Mesendoderm (in vitro differentiated cells): ENCODE data around the gene PIWIL4.

Experiments
- DNase-seq: peaks from one replicate; pipeline ENCODE4 v3.0.0; 2013
- H2AK5ac ChIP-seq: 2 replicates; pipeline ENCODE4 v1.6.1; 2013; ENCODE audit warnings: low read length, inconsistent platforms
- H2BK120ac ChIP-seq: 2 replicates; pipeline ENCODE4 v1.6.1; 2013; ENCODE audit warnings: low read depth, mild to moderate bottlenecking, low read length, moderate library complexity, mixed read lengths
- H2BK15ac ChIP-seq: replicated peaks from 2 replicates; pipeline ENCODE4 v1.6.1; 2013; ENCODE audit warnings: low read depth, mild to moderate bottlenecking, moderate library complexity
- H2BK5ac ChIP-seq: 2 replicates; pipeline ENCODE4 v1.6.1; 2013; ENCODE audit warnings: low read length, inconsistent platforms
- H3K18ac ChIP-seq: 2 replicates; pipeline ENCODE4 v1.6.1; 2013; ENCODE audit warnings: mild to moderate bottlenecking, low read length, mixed read lengths
- H3K23ac ChIP-seq: one replicate; pipeline ENCODE4 v1.6.1; 2013; ENCODE audit warnings: low read length
- H3K27ac ChIP-seq: 2 replicates; pipeline ENCODE4 v1.5.1; 2013; ENCODE audit warnings: low read depth, mild to moderate bottlenecking, inconsistent platforms, low read length, moderate library complexity
- H3K27me3 ChIP-seq: 2 replicates; pipeline ENCODE4 v1.6.1; 2013; ENCODE audit warnings: low read length, control low read depth, mild to moderate bottlenecking, inconsistent platforms; ENCODE audit not compliant: insufficient read depth, poor library complexity
- H3K36me3 ChIP-seq: 2 replicates; pipeline ENCODE4 v1.6.1; 2013; ENCODE audit warnings: low read length, inconsistent platforms; ENCODE audit not compliant: control insufficient read depth, insufficient read depth
- H3K4ac ChIP-seq: one replicate; pipeline ENCODE4 v1.6.1; 2013; ENCODE audit warnings: low read depth, mild to moderate bottlenecking, low read length, moderate library complexity
- H3K4me1 ChIP-seq: 2 replicates; pipeline ENCODE4 v1.6.1; 2013; ENCODE audit warnings: low read depth, low read length, inconsistent platforms; ENCODE audit not compliant: control insufficient read depth
- H3K4me2 ChIP-seq: 2 replicates; pipeline ENCODE4 v1.6.1; 2013; ENCODE audit warnings: low read length
- H3K4me3 ChIP-seq: 2 replicates; pipeline ENCODE4 v1.5.1; 2013; ENCODE audit warnings: mild to moderate bottlenecking, low read length
- H3K56ac ChIP-seq: one replicate; pipeline ENCODE4 v1.6.1; 2013; ENCODE audit warnings: low read length
- H3K79me1 ChIP-seq: 2 replicates; pipeline ENCODE4 v1.6.1; 2013; ENCODE audit warnings: low read length, inconsistent platforms
- H3K79me2 ChIP-seq: 2 replicates; pipeline ENCODE4 v1.6.1; 2013; ENCODE audit warnings: mild to moderate bottlenecking, low read length; ENCODE audit not compliant: control insufficient read depth, insufficient read depth
- H3K9ac ChIP-seq: 2 replicates; pipeline ENCODE4 v1.6.1; 2013; ENCODE audit warnings: low read length, inconsistent platforms
- H4K5ac ChIP-seq: one replicate; pipeline ENCODE4 v1.6.1; 2013; ENCODE audit warnings: low read length
- H4K8ac ChIP-seq: one replicate; pipeline ENCODE4 v1.6.1; 2013; ENCODE audit warnings: low read depth, mild to moderate bottlenecking, control low read depth, low read length, moderate library complexity
- WGBS: extraction: QIAGEN DNeasy Blood & Tissue Kit; methylation state at CpG from one replicate; pipeline ENCODE4 v1.1.7; 2013; ENCODE audit warnings: low lambda C conversion rate, missing lambda C conversion rate; ENCODE audit not compliant: insufficient coverage; ENCODE audit errors: extremely low coverage; 5-methylcytosine and 5-hydroxymethylcytosine counted together

Gene PIWIL4

DNA sequence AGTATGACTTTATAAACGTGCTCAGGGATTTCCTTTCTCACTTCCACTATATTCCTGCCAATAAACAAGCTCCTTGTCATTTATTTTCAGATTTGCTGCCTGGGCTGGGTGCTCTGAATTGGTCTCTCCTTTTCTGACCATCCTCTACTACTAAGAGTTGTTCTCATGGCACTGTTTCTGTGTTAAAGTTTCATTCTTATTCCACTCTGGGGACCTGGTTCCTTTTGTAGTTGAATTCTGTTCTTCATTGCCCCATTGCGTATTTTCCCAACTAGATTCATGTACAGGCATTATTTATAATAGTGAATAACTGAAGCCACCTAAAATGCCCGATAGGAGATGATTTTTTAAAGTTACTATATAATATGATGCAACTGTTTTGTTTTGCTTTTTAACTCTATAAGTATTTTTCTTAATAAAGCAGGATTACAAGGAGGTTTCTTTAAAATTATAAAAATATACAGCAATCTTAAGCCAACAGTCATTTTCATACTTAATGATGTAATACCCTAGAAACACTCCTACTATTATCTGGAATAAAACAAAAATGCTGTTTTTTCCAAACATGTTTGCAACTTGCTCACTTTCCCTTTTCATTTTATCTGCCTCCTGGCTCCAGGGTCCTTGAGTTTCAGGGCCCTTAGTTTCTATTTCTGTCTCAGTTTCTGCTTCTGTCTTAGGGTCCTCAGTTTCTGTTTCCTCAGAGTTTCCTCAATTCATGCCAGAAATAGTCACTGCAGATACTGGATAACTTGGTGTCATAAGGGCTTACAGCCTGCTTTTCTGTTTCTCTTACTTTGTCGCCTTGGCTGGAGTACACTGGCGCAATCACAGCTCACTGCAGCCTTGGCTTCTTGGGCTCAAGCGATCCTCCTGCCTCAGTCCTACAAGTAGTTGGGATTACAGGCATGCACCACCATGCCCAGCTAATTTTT, 33.2 kb upstream of the PIWIL4 start:
- Histone ChIP-seq H3K27ac (no peak overlapping the region), H3K18ac (no peak overlapping the region), H3K9ac (no peak overlapping the region), H4K5ac (no peak overlapping the region), H2BK120ac (no peak overlapping the region), H3K36me3 (no peaks in the 10 kb centered on the region), H3K79me1 (no peaks in the 10 kb centered on the region), H2BK15ac (no peak overlapping the region), H3K56ac (no peak overlapping the region), H3K79me2 (no peaks in the 10 kb centered on the region), H2AK5ac (no peak overlapping the region), H3K23ac (no peak overlapping the region), H3K4me1 (no peaks in the 10 kb centered on the region), H3K4me2 (no peak overlapping the region), H3K27me3 (no peaks in the 10 kb centered on the region), H3K4me3 (no peak overlapping the region), H3K4ac (no peak overlapping the region), H2BK5ac (no peak overlapping the region), H4K8ac (no peak overlapping the region)
- DNase-seq: no peak
- WGBS: no CpG with 5 or more reads among the region's 6 CpGs

GRCh38 chr11:94536386-94536785, 30.8 kb upstream of the PIWIL4 start:
- no peaks in the 10 kb centered on the region for H3K27me3 ChIP-seq

DNA sequence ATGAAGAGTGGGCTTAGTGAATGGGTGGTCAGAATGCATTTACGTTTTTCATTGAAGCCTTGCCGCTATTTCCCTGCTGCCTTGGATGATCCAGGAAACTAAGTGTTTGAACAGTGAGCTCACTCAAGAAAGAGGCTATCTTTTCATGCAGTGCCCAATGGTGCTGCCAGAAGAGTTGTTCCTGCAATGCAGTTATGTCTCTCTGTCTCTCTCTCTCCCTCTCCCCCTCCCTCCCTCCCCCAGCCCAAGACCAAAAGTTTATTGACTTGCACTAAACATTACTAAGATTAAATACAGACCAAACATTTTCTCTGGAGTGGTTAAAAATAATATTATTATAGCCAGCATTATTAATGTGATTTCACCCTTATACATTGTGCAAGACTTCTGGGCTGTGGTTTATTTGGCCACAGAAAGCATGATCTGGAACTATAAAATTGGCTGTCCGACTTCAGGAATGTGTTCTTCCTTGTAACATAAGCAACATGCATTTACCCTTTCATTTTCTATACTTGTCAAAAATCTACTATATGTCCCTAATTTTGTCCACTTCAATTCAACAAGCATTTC, 30.1 kb upstream of the PIWIL4 start:
- Histone ChIP-seq H3K4me2 (no peak overlapping the region), H3K18ac (no peak overlapping the region), H3K9ac (no peak overlapping the region), H3K36me3 (no peaks in the 10 kb centered on the region), H3K4me1 (no peaks in the 10 kb centered on the region), H2BK15ac (no peak overlapping the region), H3K4ac (no peak overlapping the region), H2AK5ac (no peak overlapping the region), H3K4me3 (no peak overlapping the region), H3K27me3 (no peaks in the 10 kb centered on the region), H2BK5ac (no peak overlapping the region), H3K56ac (no peak overlapping the region), H2BK120ac (no peak overlapping the region), H4K5ac (no peak overlapping the region), H3K79me1 (no peaks in the 10 kb centered on the region), H3K27ac (no peak overlapping the region), H3K23ac (no peak overlapping the region), H4K8ac (no peak overlapping the region), H3K79me2 (no peaks in the 10 kb centered on the region)
- DNase-seq: no peak
- WGBS: no CpG with 5 or more reads among the region's 3 CpGs

More at GRCh38 chr11:94536386-94536785, 30.8 kb upstream of the PIWIL4 start:
- Histone ChIP-seq H3K4me2 (no peak overlapping the region), H4K5ac (no peak overlapping the region), H3K79me2 (no peaks in the 10 kb centered on the region), H3K4ac (no peak overlapping the region), H2BK120ac (no peak overlapping the region), H2BK15ac (no peak overlapping the region), H2AK5ac (no peak overlapping the region), H3K79me1 (no peaks in the 10 kb centered on the region), H3K4me1 (no peaks in the 10 kb centered on the region), H3K27ac (no peak overlapping the region), H3K56ac (no peak overlapping the region), H3K23ac (no peak overlapping the region), H2BK5ac (no peak overlapping the region), H3K9ac (no peak overlapping the region), H4K8ac (no peak overlapping the region), H3K18ac (no peak overlapping the region), H3K36me3 (no peaks in the 10 kb centered on the region), H3K4me3 (no peak overlapping the region)
- no peak for DNase-seq

DNA sequence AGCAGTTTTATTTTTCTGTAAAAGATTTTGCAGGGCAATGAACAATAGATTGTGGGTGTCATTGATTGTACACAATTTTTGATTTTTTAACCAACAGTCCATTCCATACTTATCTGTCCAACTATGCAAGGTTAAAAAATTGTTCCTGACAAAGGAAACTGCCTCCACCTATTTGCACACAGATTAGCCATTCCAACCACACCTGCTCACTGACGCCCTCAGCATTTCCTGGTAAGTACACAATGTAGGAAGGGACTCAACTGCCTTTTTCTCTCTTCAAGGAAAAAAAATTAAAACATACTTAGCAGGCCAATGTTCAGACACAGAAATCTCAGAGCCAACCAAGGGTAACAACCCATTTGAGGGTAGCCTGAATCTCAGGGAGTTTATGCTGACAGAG, 27.7 kb upstream of the PIWIL4 start:
- H3K23ac ChIP-seq: no peak overlapping the region
- H2AK5ac ChIP-seq: no peak overlapping the region
- no peak overlapping the region for H3K4ac ChIP-seq
- no peak overlapping the region for H3K4me3 ChIP-seq
- no peak overlapping the region for H2BK5ac ChIP-seq
- no CpG with 5 or more reads among the region's 1 CpG for WGBS
- H2BK15ac ChIP-seq: no peak overlapping the region
- no peaks in the 10 kb centered on the region for H3K79me1 ChIP-seq
- no peaks in the 10 kb centered on the region for H3K79me2 ChIP-seq
- H3K4me2 ChIP-seq: no peak overlapping the region
- no peak overlapping the region for H2BK120ac ChIP-seq
- no peak overlapping the region for H3K27ac ChIP-seq
- no peak overlapping the region for H3K9ac ChIP-seq
- H3K4me1 ChIP-seq: no peaks in the 10 kb centered on the region
- no peak for DNase-seq
- no peak overlapping the region for H3K56ac ChIP-seq
- no peak overlapping the region for H3K18ac ChIP-seq
- no peaks in the 10 kb centered on the region for H3K27me3 ChIP-seq
- H4K8ac ChIP-seq: no peak overlapping the region
- no peaks in the 10 kb centered on the region for H3K36me3 ChIP-seq
- no peak overlapping the region for H4K5ac ChIP-seq

- Histone ChIP-seq H3K23ac (peak within 1 kb of the TSS; percentile 97), H3K4me3 (peak within 1 kb of the TSS; percentile 63), H2BK5ac (peak within 1 kb of the TSS; percentile 72), H3K79me2 (no peaks in the 10 kb centered on the region), H2AK5ac (no peak within 1 kb of the TSS), H4K8ac (no peak within 1 kb of the TSS), H4K5ac (no peak within 1 kb of the TSS), H3K27me3 (no peaks in the 10 kb centered on the region), H3K79me1 (no peaks in the 10 kb centered on the region), H3K27ac (peak within 1 kb of the TSS; percentile 68), H3K4me1 (no peaks in the 10 kb centered on the region), H2BK15ac (no peak within 1 kb of the TSS), H3K9ac (peak within 1 kb of the TSS; percentile 83), H3K4me2 (peak within 1 kb of the TSS; percentile 86), H3K56ac (peak within 1 kb of the TSS; percentile 99), H3K36me3 (no peaks in the 10 kb centered on the region), H2BK120ac (no peak within 1 kb of the TSS), H3K4ac (peak within 1 kb of the TSS; percentile 50), H3K18ac (peak within 1 kb of the TSS; percentile 69)
- DNase-seq: peak; percentile 93
- no CpG with 5 or more reads among the region's 109 CpGs for WGBS
These were observed 23.2 kb upstream of the PIWIL4 start, which contains the start of gene FUT4 for GRCh38 chr11:94543695-94544645. Gene FUT4, plus strand, starts transcription at chr11:94543921. Its CDS starts 213 bp downstream, at chr11:94544134.
